Left ventricle myocardium inferior (tissue), 1 donor: ENCODE results near the gene FBP1. TPM values are rescaled to one million over a fixed set of nuclear protein-coding genes. Genes with fewer than 3 reads are reported as not detected.
A peak's percentile ranks its signal among the peaks of the same experiment; 100 is the strongest.

Source experiments
- DNase-seq: peaks from one replicate; pipeline ENCODE4 v3.0.0-alpha.2; 2020
- H3K27ac ChIP-seq: fragments of 200-600 bp; replicated peaks from 2 replicates; pipeline ENCODE4 v1.8.0; 2021
- H3K27me3 ChIP-seq: fragments of 200-600 bp; 2 replicates; pipeline ENCODE4 v1.8.0; 2021; ENCODE audit warnings: low read depth
- H3K36me3 ChIP-seq: fragments of 200-600 bp; 2 replicates; pipeline ENCODE4 v1.8.0; 2021
- H3K4me1 ChIP-seq: fragments of 200-600 bp; 2 replicates; pipeline ENCODE4 v1.8.0; 2021
- H3K4me3 ChIP-seq: fragments of 200-600 bp; 2 replicates; pipeline ENCODE4 v1.8.0; 2021; ENCODE audit warnings: mild to moderate bottlenecking, moderate library complexity
- H3K9me3 ChIP-seq: fragments of 200-600 bp; replicated peaks from 2 replicates; pipeline ENCODE4 v1.8.0; 2021
- intact Hi-C: fragments of 100-400 bp; cut with micrococcal nuclease; formaldehyde crosslinking; loops from one replicate; pipeline ENCODE4 v1.11.0; 2022
- total RNA-seq: library from RNA; stranded (reverse); fragmentation: NEBNext Ultra II Directional; extraction: Animal tissue kit (Norgen Biotek cat#: 25700); gene quantifications from one replicate; pipeline ENCODE4 v1.2.1, GENCODE V29; 2021
- TF ChIP-seq, protein P1 (sequence below): fragments of 200-600 bp; IDR thresholded peaks from 2 replicates; pipeline ENCODE4 v1.8.0; 2021; ENCODE audit warnings: antibody characterized with exemption, mild to moderate bottlenecking, borderline replicate concordance
- donor health status: DM: no; HTN: yes; CAD: no; lungs with severe emphysema.

FBP1 gene
- total RNA-seq, 1 donor from 2014 or later, result 0.74 TPM

GRCh38 chr9:94680020-94680419 is 40.7 kb upstream of the FBP1 start:
- no peaks in the 10 kb centered on the region for H3K9me3 ChIP-seq
- no peak for DNase-seq
- H3K36me3 ChIP-seq, result no peaks in the 10 kb centered on the region
- intact Hi-C loops, result loop anchor here (10.0 kb wide), 1 partner anchor 95 kb away; no protein-coding TSS in a partner anchor
- H3K4me3 ChIP-seq, result no peak overlapping the region
- H3K27me3 ChIP-seq, result no peaks in the 10 kb centered on the region
- TF ChIP-seq, protein P1, sequence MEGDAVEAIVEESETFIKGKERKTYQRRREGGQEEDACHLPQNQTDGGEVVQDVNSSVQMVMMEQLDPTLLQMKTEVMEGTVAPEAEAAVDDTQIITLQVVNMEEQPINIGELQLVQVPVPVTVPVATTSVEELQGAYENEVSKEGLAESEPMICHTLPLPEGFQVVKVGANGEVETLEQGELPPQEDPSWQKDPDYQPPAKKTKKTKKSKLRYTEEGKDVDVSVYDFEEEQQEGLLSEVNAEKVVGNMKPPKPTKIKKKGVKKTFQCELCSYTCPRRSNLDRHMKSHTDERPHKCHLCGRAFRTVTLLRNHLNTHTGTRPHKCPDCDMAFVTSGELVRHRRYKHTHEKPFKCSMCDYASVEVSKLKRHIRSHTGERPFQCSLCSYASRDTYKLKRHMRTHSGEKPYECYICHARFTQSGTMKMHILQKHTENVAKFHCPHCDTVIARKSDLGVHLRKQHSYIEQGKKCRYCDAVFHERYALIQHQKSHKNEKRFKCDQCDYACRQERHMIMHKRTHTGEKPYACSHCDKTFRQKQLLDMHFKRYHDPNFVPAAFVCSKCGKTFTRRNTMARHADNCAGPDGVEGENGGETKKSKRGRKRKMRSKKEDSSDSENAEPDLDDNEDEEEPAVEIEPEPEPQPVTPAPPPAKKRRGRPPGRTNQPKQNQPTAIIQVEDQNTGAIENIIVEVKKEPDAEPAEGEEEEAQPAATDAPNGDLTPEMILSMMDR, result no peak
- H3K27ac ChIP-seq, result no peak overlapping the region
- peaks cover 19% of the 10 kb centered on the region for H3K4me1 ChIP-seq

DNA sequence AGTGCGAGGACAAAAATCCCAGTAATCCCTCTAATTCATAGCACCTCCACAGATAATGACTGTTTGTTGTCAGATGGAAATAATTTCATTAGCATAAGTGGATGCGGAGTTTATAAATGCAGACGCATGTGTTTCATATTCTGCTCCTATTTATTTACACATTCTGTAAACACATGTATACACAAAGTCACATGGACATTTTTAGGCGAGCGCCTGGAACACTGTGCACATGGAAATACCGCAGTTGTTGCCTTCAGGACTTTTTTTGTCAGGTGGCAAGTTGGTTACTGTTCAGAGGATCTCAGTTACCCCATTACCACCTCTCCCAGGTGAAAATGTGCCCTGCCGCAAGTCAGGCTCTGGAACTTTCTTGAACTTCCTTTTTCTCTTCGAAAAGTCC is 40.3 kb upstream of the FBP1 start:
- H3K27ac ChIP-seq, result no peak overlapping the region
- H3K9me3 ChIP-seq, result no peaks in the 10 kb centered on the region
- no peak overlapping the region for H3K4me3 ChIP-seq
- intact Hi-C loops, result no loop called here
- TF ChIP-seq, protein P1, result no peak
- H3K27me3 ChIP-seq, result no peaks in the 10 kb centered on the region
- DNase-seq, result no peak
- H3K36me3 ChIP-seq, result no peaks in the 10 kb centered on the region
- peaks cover 23% of the 10 kb centered on the region for H3K4me1 ChIP-seq

- peaks cover 27% of the 10 kb centered on the region for H3K4me1 ChIP-seq
- intact Hi-C loops, result no loop called here
Observed at GRCh38 chr9:94677929-94678328, 38.6 kb upstream of the FBP1 start.

GRCh38 chr9:94676446-94677131 is 37.3 kb upstream of the FBP1 start:
- TF ChIP-seq, protein P1, result no peak
- Histone ChIP-seq H3K27ac (no peak overlapping the region), H3K4me3 (no peak overlapping the region), H3K27me3 (no peaks in the 10 kb centered on the region), H3K9me3 (no peaks in the 10 kb centered on the region), H3K36me3 (no peaks in the 10 kb centered on the region), H3K4me1 (peaks cover 23% of the 10 kb centered on the region)
- no peak for DNase-seq
- intact Hi-C loops, result no loop called here

More at GRCh38 chr9:94677929-94678328, 38.6 kb upstream of the FBP1 start:
- Histone ChIP-seq H3K27ac (no peak overlapping the region), H3K9me3 (no peaks in the 10 kb centered on the region), H3K36me3 (no peaks in the 10 kb centered on the region), H3K4me3 (no peak overlapping the region), H3K27me3 (no peaks in the 10 kb centered on the region)
- no peak for DNase-seq
- TF ChIP-seq, protein P1, result no peak

- Histone ChIP-seq H3K27me3 (no peaks in the 10 kb centered on the region), H3K4me3 (no peak overlapping the region), H3K36me3 (no peaks in the 10 kb centered on the region), H3K27ac (peak overlapping the region; percentile 70), H3K9me3 (no peaks in the 10 kb centered on the region), H3K4me1 (peaks cover 21% of the 10 kb centered on the region)
- no peak for DNase-seq
- intact Hi-C loops, result no loop called here
- TF ChIP-seq, protein P1, result no peak
Observed at GRCh38 chr9:94675008-94675881, 35.9 kb upstream of the FBP1 start.
